HepG2 (cell line): ENCODE results near the gene PTPRU. TPM values are rescaled to one million over a fixed set of nuclear protein-coding genes. Genes with fewer than 3 reads are reported as not detected.

Source experiments
- ATAC-seq: fragments of 200-7000 bp; cut with Tn5 transposase; 3 replicates; pipeline ENCODE4 v1.9.1; 2020; ENCODE audit warnings: mild to moderate bottlenecking, moderate library complexity
- BruUV-seq: library from RNA; stranded (reverse); fragments of 400-500 nt; replicated peaks from 2 replicates; lab custom pipeline; 2021; lab: Mats Ljungman, UMichigan
- CTCF ChIA-PET: fragments of 300-600 bp; formaldehyde crosslinking; extraction: SDS; loops from one replicate; lab custom pipeline; 2021; ENCODE audit warnings: low total read pairs, inconsistent platforms, low intra/inter-chr PET ratio; lab: Yijun Ruan, JAX
- POLR2A ChIA-PET: fragments of 350-600 bp; sonication (Branson Sonifier 250); formaldehyde crosslinking; loops from one replicate; lab custom pipeline; 2020; ENCODE audit warnings: antibody characterized with exemption, inconsistent platforms; lab: Yijun Ruan, JAX
- DNase-seq: peaks from one replicate; pipeline ENCODE4 v3.0.0-alpha.2; 2015; ENCODE audit warnings: low spot score
- FAIRE-seq: peaks from 3 replicates; lab custom pipeline; 2011; peaks lifted over from hg19 to GRCh38; lab: Jason Lieb, UNC
- H2AFZ ChIP-seq: one replicate; pipeline ENCODE4 v1.6.1; 2011; ENCODE audit warnings: low read length, inconsistent platforms
- H3K27ac ChIP-seq: fragments of 300-600 bp; 3 replicates; pipeline ENCODE4 v1.8.0; 2011; ENCODE audit warnings: mixed run types, mild to moderate bottlenecking, mixed read lengths, low read length, inconsistent platforms; ENCODE audit not compliant: insufficient read depth; ENCODE audit errors: extremely low read length
- H3K27me3 ChIP-seq, 2 experiments: fragments of 200-600 bp in 1 of 2; 2 replicates in 1 of 2; 3 replicates in 1 of 2; pipeline versions ENCODE4 v1.6.0 to v1.8.0; 2011; ENCODE audit warnings: low read length in 2 of 2, mild to moderate bottlenecking in 2 of 2, moderate library complexity in 2 of 2, inconsistent platforms in 1 of 2; ENCODE audit not compliant: insufficient read depth in 2 of 2, control insufficient read depth in 1 of 2
- H3K36me3 ChIP-seq, 2 experiments: fragments of 200-600 bp in 1 of 2; replicated peaks in 1 of 2; 2 replicates in 1 of 2; 3 replicates in 1 of 2; pipeline versions ENCODE4 v1.5.1 to v1.8.0; 2011; ENCODE audit warnings: low read length in 2 of 2, inconsistent platforms in 1 of 2; ENCODE audit not compliant: insufficient read depth in 2 of 2, control insufficient read depth in 1 of 2
- H3K4me1 ChIP-seq: 2 replicates; pipeline ENCODE4 v1.5.1; 2012; ENCODE audit warnings: low read length, inconsistent platforms; ENCODE audit not compliant: insufficient read depth
- H3K4me2 ChIP-seq: 2 replicates; pipeline ENCODE4 v1.6.0; 2011; ENCODE audit warnings: low read depth, low read length, inconsistent platforms
- H3K4me3 ChIP-seq, 3 experiments: fragments of 200-600 bp in 1 of 3; sonication (generic), shearing (Covaris generic) in 1 of 3; replicated peaks in 1 of 3; 2 replicates each; pipeline ENCODE4 v1.5.1; 2011 to 2016; ENCODE audit warnings: low read length in 3 of 3, inconsistent platforms in 2 of 3, low read depth in 2 of 3, mild to moderate bottlenecking in 2 of 3, control low read depth in 1 of 3, mixed read lengths in 1 of 3; ENCODE audit not compliant: insufficient read depth in 1 of 3
- H3K79me2 ChIP-seq: one replicate; pipeline ENCODE4 v1.6.1; 2011; ENCODE audit warnings: low read length, inconsistent platforms; ENCODE audit not compliant: insufficient read depth
- H3K9ac ChIP-seq: 2 replicates; pipeline ENCODE4 v1.6.0; 2011; ENCODE audit warnings: mild to moderate bottlenecking, low read depth, low read length, inconsistent platforms; ENCODE audit not compliant: insufficient read depth
- H3K9me3 ChIP-seq: 2 replicates; pipeline ENCODE4 v1.5.1; 2012; ENCODE audit warnings: mild to moderate bottlenecking, low read length
- H4K20me1 ChIP-seq: 2 replicates; pipeline ENCODE4 v1.6.0; 2011; ENCODE audit warnings: inconsistent platforms, mild to moderate bottlenecking, low read length, moderate library complexity; ENCODE audit not compliant: insufficient read depth
- ADNP ChIP-seq: sonication (generic); formaldehyde crosslinking; IDR thresholded peaks from 2 replicates; pipeline ENCODE4 v1.4.0; 2020; ENCODE audit warnings: missing genetic modification reagents
- EED ChIP-seq: sonication (generic); formaldehyde crosslinking; IDR thresholded peaks from 2 replicates; pipeline ENCODE4 v1.5.0; 2020; ENCODE audit warnings: mild to moderate bottlenecking, missing genetic modification reagents
- GZF1 ChIP-seq: sonication (generic); formaldehyde crosslinking; IDR thresholded peaks from 2 replicates; pipeline ENCODE4 v1.5.1; 2020; ENCODE audit warnings: mild to moderate bottlenecking, missing genetic modification reagents
- MAFF ChIP-seq: IDR thresholded peaks from 2 replicates; pipeline ENCODE4 v1.6.1; 2011; ENCODE audit warnings: low read depth, low read length, improper control_type of control experiment
- MTERF4 ChIP-seq: sonication (generic); formaldehyde crosslinking; IDR thresholded peaks from 2 replicates; pipeline ENCODE4 v1.8.0; 2023; ENCODE audit warnings: mild to moderate bottlenecking, missing genetic modification reagents
- NR2F2 ChIP-seq: IDR thresholded peaks from 2 replicates; pipeline ENCODE4 v1.6.1; 2012; ENCODE audit warnings: low read depth, inconsistent platforms, borderline replicate concordance
- POLR2AphosphoS2 ChIP-seq: IDR thresholded peaks from 2 replicates; pipeline ENCODE4 v1.6.1; 2011; ENCODE audit warnings: low read depth, low read length, improper control_type of control experiment
- ZBTB3 ChIP-seq: sonication (generic); formaldehyde crosslinking; IDR thresholded peaks from 2 replicates; pipeline ENCODE4 v1.4.0; 2020; ENCODE audit warnings: low read depth, mild to moderate bottlenecking, moderate library complexity, missing genetic modification reagents, borderline replicate concordance
- ZFX ChIP-seq: sonication (generic); formaldehyde crosslinking; IDR thresholded peaks from 2 replicates; pipeline ENCODE4 v1.4.0; 2020; ENCODE audit warnings: mild to moderate bottlenecking, low read depth, missing genetic modification reagents, moderate library complexity
- ZNF513 ChIP-seq: sonication (generic); formaldehyde crosslinking; conservative IDR thresholded peaks from 2 replicates; pipeline ENCODE4 v1.5.0; 2020; ENCODE audit warnings: missing genetic modification reagents
- ZNF790 ChIP-seq: sonication (generic); formaldehyde crosslinking; IDR thresholded peaks from 2 replicates; pipeline ENCODE4 v1.8.0; 2022; ENCODE audit warnings: missing genetic modification reagents, mild to moderate bottlenecking, borderline replicate concordance
- WGBS: methylation state at CpG from one replicate; pipeline ENCODE4 v1.1.6; 2017; ENCODE audit warnings: low lambda C conversion rate; 5-methylcytosine and 5-hydroxymethylcytosine counted together
- in situ Hi-C: cut with HindIII; loops from 2 replicates; pipeline ENCODE4 v1.10.0; 2017; ENCODE audit warnings: low pct_unique_long_range_greater_than_20kb; ENCODE audit not compliant: extremely low pct_ligation_motif_present
- intact Hi-C: fragments of 100-400 bp; cut with micrococcal nuclease; formaldehyde crosslinking; loops from one replicate; pipeline ENCODE4 v1.10.0; 2022; ENCODE audit not compliant: unreplicated experiment
- polyA plus RNA-seq, 8 experiments: library from polyadenylated mRNA; depleted of rRNA in 3 of 8; stranded (reverse) in 7 of 8; unstranded in 1 of 8; fragments of >200 nt; fragmentation: Illumina TruSeq in 4 of 8; extraction: Trizol in 4 of 8; gene quantifications; 2 replicates each; pipeline versions ENCODE4 v1.2.1 to v1.2.3, GENCODE V29; 2011 to 2016; ENCODE audit warnings: low read depth in 4 of 8, missing spikeins in 1 of 8, mixed read lengths in 1 of 8; ENCODE audit not compliant: insufficient read depth in 1 of 8
- total RNA-seq, 5 experiments: library from RNA; depleted of rRNA; stranded (reverse); fragments of >200 nt; fragmentation: Illumina TruSeq; extraction: Trizol; gene quantifications; 2 replicates each; pipeline ENCODE4 v1.2.3, GENCODE V29; 2016; ENCODE audit warnings: low read depth in 1 of 5
- TF ChIP-seq, protein P1 (sequence below): sonication (generic); formaldehyde crosslinking; IDR thresholded peaks from 2 replicates; pipeline ENCODE4 v1.9.0; 2021; ENCODE audit warnings: missing genetic modification reagents, mild to moderate bottlenecking, borderline replicate concordance
- TF ChIP-seq, protein P2 (sequence below): sonication (generic); formaldehyde crosslinking; IDR thresholded peaks from 2 replicates; pipeline ENCODE4 v1.4.0; 2020; ENCODE audit warnings: mild to moderate bottlenecking, missing genetic modification reagents

The PTPRU gene
- total and polyA plus RNA-seq, 2 of the 13 experiments (the other 11 are each of a cell fraction or from before 2014, with no cell fraction given): 21.6 to 22.3 TPM

DNA sequence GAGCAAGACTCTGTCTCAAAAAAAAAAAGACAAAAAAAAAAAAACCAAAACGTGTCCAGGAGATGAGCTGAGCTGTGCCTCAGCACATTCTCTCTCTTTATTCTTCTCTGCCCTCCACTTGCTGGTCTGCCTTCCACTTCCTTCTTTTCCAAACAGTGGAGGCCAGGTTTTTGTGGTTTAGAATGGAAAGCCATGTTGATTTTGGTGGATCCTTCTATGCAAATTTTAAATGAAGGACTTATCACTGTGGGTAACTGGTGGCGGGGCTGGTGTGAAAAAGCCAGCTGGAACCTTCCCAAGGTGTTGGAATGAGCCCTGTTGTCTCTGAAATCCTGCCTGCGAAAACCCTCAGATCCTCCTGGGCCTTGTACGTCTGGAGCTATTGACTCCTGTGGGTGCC, 61.9 kb downstream of the PTPRU start:
- no peak for DNase-seq
- Histone ChIP-seq H3K36me3 (peaks cover 2 to 15% of the 10 kb centered on the region in 2 experiments; a peak in 3 of 5 replicates), H3K9ac (no peak overlapping the region), H3K4me2 (no peak overlapping the region), H3K9me3 (no peaks in the 10 kb centered on the region), H3K4me1 (0 out of 2 replicates have a peak, but pooled peaks cover under 1% of the 10 kb centered on the region), H2AFZ (no peak overlapping the region), H3K4me3 (no peak overlapping the region), H4K20me1 (no peaks in the 10 kb centered on the region), H3K27me3 (no peaks in the 10 kb centered on the region), H3K27ac (no peak overlapping the region), H3K79me2 (no peaks in the 10 kb centered on the region)
- CTCF ChIA-PET: no interaction called here
- FAIRE-seq: no peak
- POLR2A ChIA-PET: no interaction called here
- no peak for ATAC-seq
- intact Hi-C loops (no loop called here), in situ Hi-C loops (no loop called here)
- BruUV-seq: no TSS peak
- WGBS: 89% methylated on average over 4 of the region's 4 CpGs
- no peak for TF ChIP-seq POLR2AphosphoS2
- no peak for TF ChIP-seq NR2F2
- no peak for TF ChIP-seq MTERF4 (CRISPR knock-in tag)
- no peak for TF ChIP-seq GZF1 (CRISPR knock-in tag)
- no peak for TF ChIP-seq MAFF
- TF ChIP-seq, protein P1, sequence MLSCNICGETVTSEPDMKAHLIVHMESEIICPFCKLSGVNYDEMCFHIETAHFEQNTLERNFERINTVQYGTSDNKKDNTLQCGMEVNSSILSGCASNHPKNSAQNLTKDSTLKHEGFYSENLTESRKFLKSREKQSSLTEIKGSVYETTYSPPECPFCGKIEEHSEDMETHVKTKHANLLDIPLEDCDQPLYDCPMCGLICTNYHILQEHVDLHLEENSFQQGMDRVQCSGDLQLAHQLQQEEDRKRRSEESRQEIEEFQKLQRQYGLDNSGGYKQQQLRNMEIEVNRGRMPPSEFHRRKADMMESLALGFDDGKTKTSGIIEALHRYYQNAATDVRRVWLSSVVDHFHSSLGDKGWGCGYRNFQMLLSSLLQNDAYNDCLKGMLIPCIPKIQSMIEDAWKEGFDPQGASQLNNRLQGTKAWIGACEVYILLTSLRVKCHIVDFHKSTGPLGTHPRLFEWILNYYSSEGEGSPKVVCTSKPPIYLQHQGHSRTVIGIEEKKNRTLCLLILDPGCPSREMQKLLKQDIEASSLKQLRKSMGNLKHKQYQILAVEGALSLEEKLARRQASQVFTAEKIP (CRISPR knock-in tag): no peak
- TF ChIP-seq ADNP: no peak
- no peak for TF ChIP-seq ZFX (CRISPR knock-in tag)
- TF ChIP-seq ZNF790 (CRISPR knock-in tag): no peak
- no peak for TF ChIP-seq ZNF513 (CRISPR knock-in tag)
- TF ChIP-seq EED (CRISPR knock-in tag): no peak
- TF ChIP-seq, protein P2, sequence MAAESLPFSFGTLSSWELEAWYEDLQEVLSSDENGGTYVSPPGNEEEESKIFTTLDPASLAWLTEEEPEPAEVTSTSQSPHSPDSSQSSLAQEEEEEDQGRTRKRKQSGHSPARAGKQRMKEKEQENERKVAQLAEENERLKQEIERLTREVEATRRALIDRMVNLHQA (CRISPR knock-in tag): no peak
- no peak for TF ChIP-seq ZBTB3 (CRISPR knock-in tag)
